IMR-90 (cell line): ENCODE data around the gene ATG3.

ENCODE experiments used
- CTCF ChIP-seq: conservative IDR thresholded peaks from 2 replicates; pipeline ENCODE4 v1.5.1; 2012; ENCODE audit warnings: mild to moderate bottlenecking, low read depth, low read length, improper control_type of control experiment
- ELK1 ChIP-seq: fragments of 150-350 bp; IDR thresholded peaks from 2 replicates; pipeline ENCODE4 v1.6.1; 2016; ENCODE audit warnings: low read depth, mild to moderate bottlenecking, low read length, moderate library complexity, borderline replicate concordance
- FOS ChIP-seq: fragments of 150-350 bp; IDR thresholded peaks from 2 replicates; pipeline ENCODE4 v1.6.1; 2016; ENCODE audit warnings: low read depth, low read length
- MAZ ChIP-seq: IDR thresholded peaks from 2 replicates; pipeline ENCODE4 v1.6.1; 2012; ENCODE audit warnings: low read depth, mild to moderate bottlenecking, low read length, improper control_type of control experiment, moderate library complexity, borderline replicate concordance
- MXI1 ChIP-seq: IDR thresholded peaks from 2 replicates; pipeline ENCODE4 v1.6.1; 2012; ENCODE audit warnings: low read depth, mild to moderate bottlenecking, low read length, moderate library complexity, borderline replicate concordance
- POLR2A ChIP-seq: IDR thresholded peaks from 2 replicates; pipeline ENCODE4 v1.6.1; 2012; ENCODE audit warnings: mild to moderate bottlenecking, low read depth, low read length
- RAD21 ChIP-seq: IDR thresholded peaks from 2 replicates; pipeline ENCODE4 v1.6.1; 2012; ENCODE audit warnings: low read length, improper control_type of control experiment
- RCOR1 ChIP-seq: IDR thresholded peaks from 2 replicates; pipeline ENCODE4 v1.6.1; 2012; ENCODE audit warnings: mild to moderate bottlenecking, low read length, improper control_type of control experiment; ENCODE audit not compliant: insufficient replicate concordance
- USF2 ChIP-seq: fragments of 150-350 bp; IDR thresholded peaks from 2 replicates; pipeline ENCODE4 v1.6.1; 2017; ENCODE audit warnings: mild to moderate bottlenecking, antibody characterized with exemption, low read length, low read depth

- no peak for TF ChIP-seq CTCF
- no peak for TF ChIP-seq RAD21
- TF ChIP-seq MAZ = no peak
- TF ChIP-seq POLR2A = no peak
- TF ChIP-seq MXI1 = no peak
- no peak for TF ChIP-seq RCOR1
- TF ChIP-seq ELK1 = no peak
- no peak for TF ChIP-seq USF2
- no peak for TF ChIP-seq FOS
Observed at GRCh38 chr3:112610121-112610520, 48.4 kb upstream of the ATG3 start.
